GM08714 (cell line): ENCODE results near the gene CNTNAP2.

Source experiments
- H3K4me3 ChIP-seq: fragments of 200-500 bp; sonication (Bioruptor generic); 2 replicates; pipeline ENCODE4 v1.5.1; 2014; ENCODE audit warnings: mild to moderate bottlenecking, low read length, inconsistent platforms
- ZNF274 ChIP-seq: IDR thresholded peaks from 2 replicates; pipeline ENCODE4 v1.6.1; 2012; ENCODE audit warnings: mild to moderate bottlenecking, low read depth, low read length

CNTNAP2 gene

GRCh38 chr7:147810269-147810668 lies 1693.7 kb downstream of the CNTNAP2 start:
- H3K4me3 ChIP-seq, result no peak overlapping the region
- no peak for TF ChIP-seq ZNF274

GRCh38 chr7:147811923-147812322 lies 1695.3 kb downstream of the CNTNAP2 start:
- no peak overlapping the region for H3K4me3 ChIP-seq
- TF ChIP-seq ZNF274, result no peak

GRCh38 chr7:147813316-147813715 lies 1696.7 kb downstream of the CNTNAP2 start:
- TF ChIP-seq ZNF274, result no peak
- H3K4me3 ChIP-seq, result no peak overlapping the region

- no peak for TF ChIP-seq ZNF274
- no peak overlapping the region for H3K4me3 ChIP-seq
Observed at GRCh38 chr7:147818317-147818716, 1701.7 kb downstream of the CNTNAP2 start.

GRCh38 chr7:147824671-147825070 lies 1708.1 kb downstream of the CNTNAP2 start:
- no peak for TF ChIP-seq ZNF274

GRCh38 chr7:147829016-147829415 lies 1712.4 kb downstream of the CNTNAP2 start:
- TF ChIP-seq ZNF274, result no peak
- no peak overlapping the region for H3K4me3 ChIP-seq

More at GRCh38 chr7:147824671-147825070, 1708.1 kb downstream of the CNTNAP2 start:
- no peak overlapping the region for H3K4me3 ChIP-seq

GRCh38 chr7:147833557-147833956 lies 1717.0 kb downstream of the CNTNAP2 start:
- no peak for TF ChIP-seq ZNF274
- no peak overlapping the region for H3K4me3 ChIP-seq

- no peak for TF ChIP-seq ZNF274
- no peak overlapping the region for H3K4me3 ChIP-seq
Observed at GRCh38 chr7:147833970-147834369, 1717.4 kb downstream of the CNTNAP2 start.

GRCh38 chr7:147852833-147853232 lies 1736.2 kb downstream of the CNTNAP2 start:
- TF ChIP-seq ZNF274, result no peak
- H3K4me3 ChIP-seq, result no peak overlapping the region

GRCh38 chr7:147857152-147858140 lies 1740.8 kb downstream of the CNTNAP2 start:
- H3K4me3 ChIP-seq, result no peak overlapping the region
- no peak for TF ChIP-seq ZNF274

- TF ChIP-seq ZNF274, result no peak
- H3K4me3 ChIP-seq, result no peak overlapping the region
Observed at GRCh38 chr7:147858421-147858820, 1741.8 kb downstream of the CNTNAP2 start.

- TF ChIP-seq ZNF274, result no peak
- H3K4me3 ChIP-seq, result no peak overlapping the region
Observed at GRCh38 chr7:147859033-147859432, 1742.4 kb downstream of the CNTNAP2 start.

GRCh38 chr7:147859486-147859885 lies 1742.9 kb downstream of the CNTNAP2 start:
- no peak for TF ChIP-seq ZNF274
- H3K4me3 ChIP-seq, result no peak overlapping the region

- no peak overlapping the region for H3K4me3 ChIP-seq
- TF ChIP-seq ZNF274, result no peak
Observed at GRCh38 chr7:147861058-147861716, 1744.6 kb downstream of the CNTNAP2 start.

- TF ChIP-seq ZNF274, result no peak
- no peak overlapping the region for H3K4me3 ChIP-seq
Observed at GRCh38 chr7:147861945-147862344, 1745.3 kb downstream of the CNTNAP2 start.
